Measurements from ENCODE around the gene NOVA2. TPM values are rescaled to one million over a fixed set of nuclear protein-coding genes. Genes with fewer than 3 reads are reported as not detected.

Gene NOVA2
- total and polyA plus RNA-seq, 9 of the 15 experiments (the other 6 are each of a cell fraction or from before 2014, with no cell fraction given): not detected

DNA sequence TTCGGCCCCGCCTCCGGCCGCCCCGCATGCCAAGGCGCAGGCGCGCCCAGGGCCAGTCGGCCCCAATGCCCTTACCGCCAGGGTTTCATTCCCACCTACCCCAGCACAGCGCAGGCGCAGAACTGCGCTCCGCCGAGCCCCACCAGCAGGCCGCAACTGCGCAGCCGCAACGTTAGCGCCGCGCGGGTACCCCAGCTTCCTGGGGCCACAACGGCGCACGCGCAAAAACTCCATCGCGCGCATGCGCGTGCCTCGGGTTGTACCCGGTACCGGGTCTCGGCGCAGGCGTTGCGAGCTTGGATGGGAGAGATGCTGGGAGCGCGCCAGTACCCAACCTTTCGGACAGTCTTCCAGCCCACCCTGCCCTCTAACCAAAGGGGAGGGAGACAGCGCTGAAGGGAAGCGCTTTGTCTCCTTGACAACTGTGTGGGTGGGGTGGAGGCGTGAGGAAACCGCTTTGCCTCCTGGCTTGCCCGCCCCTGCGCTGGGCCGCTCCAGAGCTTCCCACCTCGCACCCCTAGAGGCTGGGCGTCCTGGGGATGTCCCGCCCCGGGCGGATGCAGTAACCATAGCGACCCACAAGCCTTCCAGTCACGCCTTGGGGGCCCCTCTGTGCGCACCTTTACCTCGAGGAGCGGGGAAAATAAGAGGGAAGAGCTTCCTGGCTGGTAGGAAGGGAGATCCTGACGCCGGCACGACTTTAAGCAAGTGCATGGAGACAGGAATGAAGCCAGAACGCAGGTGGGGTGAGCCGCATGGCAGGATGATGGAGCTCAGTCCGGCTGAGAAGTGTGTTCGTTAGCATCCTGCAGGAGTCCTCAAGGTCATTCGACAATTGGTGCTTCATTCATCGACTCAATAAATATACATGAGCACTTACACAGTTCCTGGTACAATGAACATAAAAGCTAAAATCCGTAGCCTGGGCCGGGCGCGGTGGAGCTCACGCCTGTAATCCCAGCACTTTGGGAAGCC is 70.7 kb downstream of the NOVA2 start (continued):
- TF ChIP-seq, protein P1, sequence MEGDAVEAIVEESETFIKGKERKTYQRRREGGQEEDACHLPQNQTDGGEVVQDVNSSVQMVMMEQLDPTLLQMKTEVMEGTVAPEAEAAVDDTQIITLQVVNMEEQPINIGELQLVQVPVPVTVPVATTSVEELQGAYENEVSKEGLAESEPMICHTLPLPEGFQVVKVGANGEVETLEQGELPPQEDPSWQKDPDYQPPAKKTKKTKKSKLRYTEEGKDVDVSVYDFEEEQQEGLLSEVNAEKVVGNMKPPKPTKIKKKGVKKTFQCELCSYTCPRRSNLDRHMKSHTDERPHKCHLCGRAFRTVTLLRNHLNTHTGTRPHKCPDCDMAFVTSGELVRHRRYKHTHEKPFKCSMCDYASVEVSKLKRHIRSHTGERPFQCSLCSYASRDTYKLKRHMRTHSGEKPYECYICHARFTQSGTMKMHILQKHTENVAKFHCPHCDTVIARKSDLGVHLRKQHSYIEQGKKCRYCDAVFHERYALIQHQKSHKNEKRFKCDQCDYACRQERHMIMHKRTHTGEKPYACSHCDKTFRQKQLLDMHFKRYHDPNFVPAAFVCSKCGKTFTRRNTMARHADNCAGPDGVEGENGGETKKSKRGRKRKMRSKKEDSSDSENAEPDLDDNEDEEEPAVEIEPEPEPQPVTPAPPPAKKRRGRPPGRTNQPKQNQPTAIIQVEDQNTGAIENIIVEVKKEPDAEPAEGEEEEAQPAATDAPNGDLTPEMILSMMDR (IDR thresholded peaks at IDR 0.05 in 2 of 3, conservative IDR thresholded peaks at IDR 0.05 in 1 of 3; ENCODE audit: insufficient read depth in 2 of 3, low read depth in 1 of 3, low read length in 3 of 3): no peak
- no peak for TF ChIP-seq CUX1 (CRISPR knock-in tag; IDR thresholded peaks at IDR 0.05)
- TF ChIP-seq TARDBP (IDR thresholded peaks at IDR 0.05): no peak
- TF ChIP-seq ZFPM2 (CRISPR knock-in tag; IDR thresholded peaks at IDR 0.05): 0 out of 2 replicates have a peak, but pooled peaks have one; percentile 76
- no peak for TF ChIP-seq BRD4 (IDR thresholded peaks at IDR 0.05)
- TF ChIP-seq DDX20 (tag; IDR thresholded peaks at IDR 0.05; ENCODE audit: low read depth): no peak
- no peak for TF ChIP-seq SREBF2 (CRISPR knock-in tag; IDR thresholded peaks at IDR 0.05)
- peak; percentile 61; the same call in 1 of the 2 replicates for TF ChIP-seq GABPB1 (CRISPR knock-in tag; IDR thresholded peaks at IDR 0.05)
- TF ChIP-seq GATAD2A (IDR thresholded peaks at IDR 0.05): no peak
- TF ChIP-seq ZNF785 (CRISPR knock-in tag; IDR thresholded peaks at IDR 0.05): no peak
- no peak for TF ChIP-seq DEAF1 (CRISPR knock-in tag; IDR thresholded peaks at IDR 0.05)
- TF ChIP-seq TAF7 (tag; IDR thresholded peaks at IDR 0.05): no peak
- TF ChIP-seq, protein P2, sequence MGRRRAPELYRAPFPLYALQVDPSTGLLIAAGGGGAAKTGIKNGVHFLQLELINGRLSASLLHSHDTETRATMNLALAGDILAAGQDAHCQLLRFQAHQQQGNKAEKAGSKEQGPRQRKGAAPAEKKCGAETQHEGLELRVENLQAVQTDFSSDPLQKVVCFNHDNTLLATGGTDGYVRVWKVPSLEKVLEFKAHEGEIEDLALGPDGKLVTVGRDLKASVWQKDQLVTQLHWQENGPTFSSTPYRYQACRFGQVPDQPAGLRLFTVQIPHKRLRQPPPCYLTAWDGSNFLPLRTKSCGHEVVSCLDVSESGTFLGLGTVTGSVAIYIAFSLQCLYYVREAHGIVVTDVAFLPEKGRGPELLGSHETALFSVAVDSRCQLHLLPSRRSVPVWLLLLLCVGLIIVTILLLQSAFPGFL (CRISPR knock-in tag; IDR thresholded peaks at IDR 0.05): no peak
- TF ChIP-seq NEUROD1 (IDR thresholded peaks at IDR 0.05; ENCODE audit: borderline replicate concordance, low read depth, low read length, partially characterized antibody): peak; percentile 34
- peak; percentile 17; the same call in 1 of the 2 replicates for TF ChIP-seq ZKSCAN1 (IDR thresholded peaks at IDR 0.05; ENCODE audit: low read depth, low read length)
- TF ChIP-seq ZNF347 (CRISPR knock-in tag; IDR thresholded peaks at IDR 0.05; ENCODE audit: low read depth): no peak
- TF ChIP-seq SIN3A (IDR thresholded peaks at IDR 0.05; ENCODE audit: borderline replicate concordance in 2 of 2, control insufficient read depth in 1 of 2, low read depth in 2 of 2, low read length in 2 of 2): no peak; a peak in 1 of 4 replicates
